Measurements from ENCODE around the gene OTUD5.

Gene OTUD5

DNA sequence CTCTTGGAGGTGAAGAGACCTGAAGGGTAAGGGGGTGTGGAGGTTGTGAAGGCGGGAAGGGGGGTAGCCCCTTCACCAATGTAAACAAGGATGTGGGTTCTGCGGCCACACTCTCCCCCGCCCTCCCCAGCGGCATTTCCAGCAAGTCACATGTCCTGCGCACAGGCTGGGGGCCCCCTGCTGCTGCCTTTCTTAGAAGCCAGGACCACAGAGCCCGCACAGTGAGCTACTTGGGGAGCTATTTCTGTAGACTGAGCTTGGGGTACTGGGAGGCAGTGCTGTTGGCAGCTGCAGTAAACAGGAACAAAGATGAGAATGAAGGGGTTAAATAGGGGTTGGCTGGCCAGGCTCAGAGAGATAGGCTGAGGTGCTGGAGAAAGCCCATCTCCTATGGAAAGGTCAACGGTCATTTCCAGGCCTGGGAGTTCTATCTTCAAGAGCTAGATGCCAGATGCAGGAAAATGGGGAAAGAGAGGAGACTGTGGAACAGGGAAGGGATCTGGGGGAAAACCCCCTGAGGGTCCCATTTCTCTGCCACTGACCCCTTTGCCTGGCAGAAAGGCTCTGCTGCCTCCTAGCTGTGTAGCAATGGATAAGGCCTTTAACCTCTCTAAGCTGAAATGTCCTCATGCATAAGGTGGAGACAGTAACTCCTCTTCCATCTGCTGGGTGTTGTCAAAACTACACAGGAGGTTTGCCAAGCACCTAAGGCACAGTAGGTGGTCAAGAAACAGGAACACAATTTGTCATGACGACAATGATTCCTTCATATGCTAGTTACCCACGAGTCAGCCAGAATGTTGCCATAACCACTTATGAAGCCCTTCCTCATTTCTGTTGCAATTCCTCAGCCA, 20.1 kb downstream of the OTUD5 start:
- peak; percentile 94 for DNase-seq (ENCODE audit: low spot score)

DNA sequence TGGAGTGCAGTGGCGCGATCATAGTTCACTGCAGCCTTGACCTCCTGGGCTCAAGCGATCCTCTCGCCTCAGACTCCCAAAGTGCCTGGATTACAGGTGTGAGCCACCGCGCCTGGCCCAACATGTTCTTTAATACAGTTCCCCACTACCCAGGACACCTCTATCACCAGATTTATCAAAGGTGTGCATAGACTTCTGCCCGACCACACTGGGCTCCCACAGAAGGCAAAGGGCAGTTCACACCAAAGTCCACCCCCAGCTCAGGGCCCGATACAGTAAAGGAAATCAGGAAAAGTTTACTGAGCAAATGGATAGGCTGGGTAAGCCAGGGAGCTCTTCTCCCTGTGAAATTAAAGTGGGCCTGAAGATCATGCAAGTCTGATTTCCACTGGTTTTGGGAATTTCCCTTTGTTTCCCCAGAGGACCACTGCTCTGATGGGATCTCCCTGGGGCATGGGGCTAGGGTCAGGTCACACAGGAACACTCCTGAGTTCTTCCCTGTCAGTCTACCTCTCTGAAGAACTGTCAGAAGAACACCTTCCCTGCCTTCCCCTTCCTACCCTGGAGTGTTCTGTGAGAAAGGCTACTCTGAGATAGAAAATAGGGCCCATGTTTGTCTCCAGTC, 20.9 kb downstream of the OTUD5 start:
- no peak for DNase-seq (ENCODE audit: low spot score)

DNA sequence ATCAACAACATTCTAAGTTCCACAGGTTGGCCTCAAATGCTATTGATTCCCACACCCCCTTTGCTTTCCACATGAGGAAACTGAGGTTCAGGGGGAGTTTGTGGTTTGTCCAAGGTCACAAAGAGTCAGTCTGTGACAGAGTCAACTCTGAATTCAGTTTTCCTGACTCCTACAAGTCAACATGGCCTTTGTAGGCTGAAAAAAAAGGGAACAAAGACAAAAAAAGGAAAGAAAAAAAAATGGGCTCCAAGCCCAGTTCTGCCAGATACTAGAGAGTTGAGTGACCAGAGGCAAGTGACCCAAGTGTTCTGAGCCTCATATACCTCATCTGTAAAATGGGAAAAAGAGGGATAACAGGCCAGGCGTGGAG, 22.1 kb downstream of the OTUD5 start:
- DNase-seq (ENCODE audit: low spot score): no peak

DNA sequence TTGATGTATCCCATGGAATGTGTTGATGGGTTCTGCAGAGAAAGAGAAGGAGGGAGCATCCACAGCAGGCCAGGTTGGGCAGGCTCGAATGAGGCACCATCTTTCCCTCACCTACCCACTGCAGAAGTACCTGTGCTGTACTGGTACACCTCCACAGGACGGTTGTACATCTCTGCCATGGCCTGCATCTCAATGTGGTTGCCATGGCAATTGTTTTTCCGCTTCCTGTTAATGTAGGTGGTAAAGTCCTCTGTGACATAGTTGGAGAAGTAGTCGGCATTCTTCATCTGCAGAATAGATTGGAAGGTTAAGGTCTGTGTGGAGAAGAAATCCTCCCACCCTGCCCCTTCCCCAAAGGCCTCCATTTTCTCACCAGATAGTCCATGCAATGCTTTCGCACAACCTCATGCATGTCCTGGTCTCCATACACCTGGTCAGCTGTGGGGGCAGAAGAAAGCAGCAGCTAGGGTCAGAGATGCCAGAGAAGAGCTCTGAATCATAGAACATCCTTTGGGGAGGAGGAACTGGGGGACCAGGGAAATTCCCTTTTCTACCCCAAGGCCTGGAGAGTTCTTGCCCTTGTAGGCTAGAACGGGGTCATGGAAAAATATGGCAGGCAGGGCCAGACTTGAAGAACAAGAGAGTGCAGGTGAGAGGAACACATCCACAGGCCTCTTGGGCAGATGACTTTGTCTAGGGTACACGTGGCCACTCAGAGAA, 22.7 kb downstream of the OTUD5 start:
- no peak for DNase-seq (ENCODE audit: low spot score)

DNA sequence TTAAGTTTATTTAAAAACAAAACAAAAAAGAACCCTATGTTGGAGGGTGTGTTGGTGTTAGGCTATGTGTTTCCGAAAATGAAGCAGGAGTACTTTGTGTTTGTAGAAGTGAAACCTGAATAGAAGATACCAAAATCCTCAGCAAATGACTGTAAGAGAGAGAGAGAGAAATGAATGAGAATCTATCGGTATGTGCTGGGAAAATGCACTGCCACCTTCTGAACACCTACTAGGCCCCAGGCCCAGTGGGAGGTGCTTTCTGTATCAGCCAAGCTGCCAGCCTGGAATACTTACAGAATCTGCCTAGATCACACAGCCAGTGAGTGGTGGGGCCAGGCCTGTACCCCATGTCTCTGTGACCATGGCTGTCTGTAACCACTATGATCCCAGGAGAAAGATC, 23.6 kb downstream of the OTUD5 start:
- no peak for DNase-seq (ENCODE audit: low spot score)

DNA sequence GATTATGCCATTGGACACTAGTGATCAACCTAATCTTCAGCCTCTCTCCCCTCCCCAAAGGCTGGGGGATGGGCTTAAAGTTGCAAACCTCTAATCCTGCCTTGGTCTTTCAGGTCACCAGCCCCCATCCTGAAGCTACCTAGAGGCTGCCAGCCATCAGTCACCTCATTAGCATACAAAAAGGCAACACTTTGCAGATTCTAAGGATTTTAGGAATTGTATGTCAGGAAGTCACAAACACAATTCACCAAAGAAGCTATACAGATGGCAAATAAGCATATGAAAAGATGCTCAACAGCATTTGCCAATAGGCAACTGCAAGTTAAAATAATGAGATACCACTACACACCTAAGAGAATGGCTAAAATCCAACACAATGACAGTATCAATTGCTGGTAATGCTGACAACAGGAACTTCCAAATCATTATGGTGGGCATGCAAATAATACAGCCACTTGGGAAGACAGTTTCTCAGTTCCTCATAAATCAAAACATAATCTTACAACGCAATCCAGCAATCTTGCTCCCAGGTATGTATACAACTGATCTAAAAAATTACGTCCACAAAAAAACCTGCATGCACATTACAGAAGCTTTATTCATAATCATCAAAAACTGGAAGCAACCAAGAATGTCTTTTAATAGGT, 29.5 kb downstream of the OTUD5 start:
- DNase-seq (ENCODE audit: low spot score): no peak

DNA sequence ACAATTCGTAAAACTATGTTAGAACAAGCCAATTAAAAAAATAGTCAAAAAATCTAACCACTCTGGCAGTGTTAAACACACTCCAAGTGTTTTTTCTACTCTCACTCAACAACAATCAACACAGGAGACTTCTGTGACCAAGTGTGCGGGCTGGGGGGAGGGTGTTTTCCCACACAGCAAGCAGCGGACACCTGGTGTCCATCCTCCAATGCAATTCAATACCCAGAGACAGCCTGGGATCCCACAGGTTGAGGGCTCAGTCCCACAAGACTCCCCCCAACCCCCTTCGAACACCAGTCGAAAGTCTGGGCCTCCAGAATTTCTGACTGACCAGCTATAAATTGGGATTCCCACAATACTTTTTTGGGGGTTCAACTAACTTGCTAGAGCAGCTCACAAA, 30.3 kb downstream of the OTUD5 start:
- no peak for DNase-seq (ENCODE audit: low spot score)

DNA sequence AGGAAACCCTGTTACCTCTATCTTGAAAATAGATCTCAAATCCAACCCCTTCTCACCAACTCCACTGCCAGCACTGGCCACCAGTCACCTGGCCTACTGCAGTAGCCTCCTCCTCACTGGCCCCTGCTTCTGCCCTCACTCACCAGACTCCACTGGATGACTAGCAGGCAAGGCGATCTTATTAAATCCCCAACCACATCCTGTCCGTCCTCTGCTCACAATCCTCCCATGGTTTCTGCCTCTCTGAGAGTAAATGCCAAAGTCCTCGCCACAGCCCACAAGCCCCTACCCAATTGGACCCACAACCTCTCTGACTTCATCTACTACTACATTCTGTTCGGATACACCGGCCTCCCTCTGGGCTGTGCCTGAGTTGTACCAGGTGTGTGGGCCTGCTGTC, 33.1 kb downstream of the OTUD5 start:
- no peak for DNase-seq (ENCODE audit: low spot score)

DNA sequence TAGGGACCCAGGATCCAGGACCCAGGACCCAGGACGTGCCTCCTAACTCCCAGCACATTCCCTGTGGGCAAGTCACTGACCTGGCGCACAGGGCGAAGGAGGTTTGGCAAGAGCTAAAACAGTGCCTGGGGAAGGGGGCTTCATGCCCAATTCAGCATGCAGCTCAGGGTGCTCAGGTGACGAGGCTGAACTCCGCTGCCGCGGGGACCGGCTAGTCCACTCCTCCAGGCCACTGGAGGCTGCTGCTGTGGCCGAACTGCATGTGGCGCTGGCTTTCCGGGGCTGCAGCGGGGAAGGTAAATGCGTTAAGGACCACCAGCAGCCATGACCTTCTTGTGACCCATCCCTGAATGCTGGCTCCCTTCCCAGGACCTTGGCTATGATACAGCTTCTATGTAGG, 33.6 kb downstream of the OTUD5 start:
- no peak for DNase-seq (ENCODE audit: low spot score)

DNA sequence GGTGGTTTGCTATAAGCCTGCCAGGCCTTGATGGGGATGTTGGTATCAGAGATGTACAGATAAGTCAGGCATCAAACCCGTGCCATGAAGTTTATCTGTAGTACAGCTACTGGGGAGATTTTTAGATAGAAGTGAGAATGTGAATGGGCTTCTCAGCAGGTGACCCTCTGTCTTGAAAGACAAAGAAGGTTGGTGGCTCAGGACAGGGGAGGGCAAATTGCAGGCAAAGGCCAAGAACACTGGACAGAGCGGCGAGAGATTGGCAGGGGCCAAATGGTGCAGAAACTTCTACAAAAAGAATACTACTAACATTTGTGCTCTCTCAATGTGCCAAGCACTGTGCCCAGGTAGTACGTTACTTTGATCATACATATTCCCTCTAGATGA, 36.7 kb downstream of the OTUD5 start:
- DNase-seq (ENCODE audit: low spot score): no peak

DNA sequence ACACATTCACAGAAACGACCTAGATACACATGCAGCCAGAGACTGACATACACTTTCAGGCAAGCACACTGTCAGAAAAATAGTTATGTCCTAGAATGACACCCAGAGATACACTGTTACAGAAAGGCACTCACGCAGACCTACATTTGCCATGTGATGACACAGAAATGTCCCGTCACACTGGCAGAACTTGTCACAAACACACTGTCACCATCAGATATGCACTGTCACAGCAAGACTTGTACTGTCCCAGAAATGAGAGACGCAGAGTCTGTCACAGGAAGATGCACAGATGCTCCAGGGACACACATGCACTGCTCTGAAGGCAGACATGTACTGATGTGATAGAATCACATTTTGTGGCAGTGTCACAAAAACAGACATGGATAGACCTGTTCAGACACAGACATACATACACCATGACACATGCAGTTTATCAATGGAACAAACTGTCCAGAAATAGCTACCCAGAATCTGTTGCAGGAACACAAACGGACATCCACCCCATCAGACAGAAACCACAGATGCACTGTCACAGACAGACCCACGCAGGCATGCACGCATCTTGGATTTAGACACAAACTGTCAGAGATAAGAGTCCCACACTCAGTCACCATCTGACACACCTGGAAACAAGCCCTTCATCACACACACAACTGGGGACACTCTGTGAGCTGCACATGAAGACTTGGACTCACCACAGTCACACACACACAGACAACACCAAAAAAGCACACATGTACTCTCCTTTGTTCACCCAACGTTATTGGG, 37.3 kb downstream of the OTUD5 start:
- DNase-seq (ENCODE audit: low spot score): peak; percentile 52

DNA sequence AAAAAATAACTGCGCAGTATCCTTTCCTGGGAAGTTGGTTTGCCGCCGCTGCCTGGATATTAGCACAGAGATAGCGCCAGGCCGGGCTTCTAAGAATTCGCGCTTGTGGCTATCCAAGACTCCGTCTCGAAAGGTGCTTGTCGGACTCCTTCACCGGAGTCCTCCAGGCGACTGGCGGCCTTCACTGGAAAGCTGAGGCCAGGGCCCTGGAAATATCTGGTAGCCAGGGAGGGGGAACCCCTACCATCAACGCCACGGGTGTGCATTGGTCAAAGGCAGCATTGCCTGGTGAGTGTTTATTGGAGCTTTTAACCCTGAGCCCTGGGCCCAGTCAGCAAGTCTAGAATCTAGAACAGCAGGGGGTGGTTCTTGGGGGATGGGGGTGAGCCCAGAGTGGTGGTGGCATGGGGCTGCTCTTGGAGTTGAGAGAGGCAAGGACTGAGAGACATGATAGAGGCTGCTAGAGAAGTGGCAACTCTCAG, 38.0 kb downstream of the OTUD5 start:
- peak; percentile 24 for DNase-seq (ENCODE audit: low spot score)

DNA sequence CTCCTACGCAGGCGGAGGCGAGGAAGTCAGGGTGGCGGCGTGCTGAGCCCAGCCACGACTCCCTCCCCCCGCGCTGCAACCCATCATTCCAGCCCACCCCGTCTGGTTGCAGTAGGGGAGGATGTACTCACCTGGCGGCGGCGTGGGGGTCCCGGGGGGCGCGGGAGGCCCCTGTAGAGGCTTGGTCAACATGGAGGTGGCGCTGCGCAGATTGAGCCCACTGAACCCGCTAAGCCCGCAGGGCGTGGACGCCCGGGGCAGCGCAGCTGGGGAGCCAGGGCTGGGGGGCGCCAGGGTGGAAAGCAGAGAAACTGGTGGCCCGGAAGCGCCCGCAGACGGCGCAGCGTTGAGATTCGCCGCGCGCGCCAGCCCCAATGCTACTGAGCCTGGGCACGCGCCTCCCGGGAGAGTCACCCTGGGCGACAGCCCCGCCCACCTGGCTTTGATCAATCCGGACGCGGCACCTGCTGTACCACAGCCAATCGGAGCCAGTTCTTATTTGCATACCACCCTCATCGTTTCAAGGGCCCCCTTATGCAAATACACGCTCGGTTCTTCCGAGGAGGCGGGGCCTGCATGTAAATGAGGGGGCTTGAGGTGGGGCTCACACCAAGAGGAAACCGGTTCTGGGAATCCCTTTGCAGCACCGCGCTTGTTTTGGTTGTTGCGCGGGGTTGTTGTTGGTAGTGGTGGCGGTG, 38.6 kb downstream of the OTUD5 start, which contains the start of gene PIM2:
Gene PIM2 (minus strand): TSS at position 382 of the 698 bp plus-strand sequence. CDS start 190 bp downstream, at position 192.
- DNase-seq (ENCODE audit: low spot score): peak; percentile 93

DNA sequence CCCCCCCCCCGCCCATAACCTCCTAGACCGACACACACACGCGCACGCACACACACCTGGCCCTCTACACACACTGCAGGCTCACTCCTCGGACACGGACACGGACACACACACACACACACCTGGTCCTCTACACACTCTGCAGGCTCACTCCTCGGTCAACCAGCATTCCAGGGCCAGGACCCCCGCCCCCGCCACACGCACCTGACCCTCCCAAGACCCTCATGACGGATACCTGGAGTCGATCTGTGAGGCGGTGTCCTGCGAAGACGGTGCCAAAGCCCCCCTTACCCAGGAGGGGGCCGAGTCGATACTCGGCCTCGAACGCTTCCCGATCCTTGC, 39.1 kb downstream of the OTUD5 start:
- DNase-seq (ENCODE audit: low spot score): no peak

DNA sequence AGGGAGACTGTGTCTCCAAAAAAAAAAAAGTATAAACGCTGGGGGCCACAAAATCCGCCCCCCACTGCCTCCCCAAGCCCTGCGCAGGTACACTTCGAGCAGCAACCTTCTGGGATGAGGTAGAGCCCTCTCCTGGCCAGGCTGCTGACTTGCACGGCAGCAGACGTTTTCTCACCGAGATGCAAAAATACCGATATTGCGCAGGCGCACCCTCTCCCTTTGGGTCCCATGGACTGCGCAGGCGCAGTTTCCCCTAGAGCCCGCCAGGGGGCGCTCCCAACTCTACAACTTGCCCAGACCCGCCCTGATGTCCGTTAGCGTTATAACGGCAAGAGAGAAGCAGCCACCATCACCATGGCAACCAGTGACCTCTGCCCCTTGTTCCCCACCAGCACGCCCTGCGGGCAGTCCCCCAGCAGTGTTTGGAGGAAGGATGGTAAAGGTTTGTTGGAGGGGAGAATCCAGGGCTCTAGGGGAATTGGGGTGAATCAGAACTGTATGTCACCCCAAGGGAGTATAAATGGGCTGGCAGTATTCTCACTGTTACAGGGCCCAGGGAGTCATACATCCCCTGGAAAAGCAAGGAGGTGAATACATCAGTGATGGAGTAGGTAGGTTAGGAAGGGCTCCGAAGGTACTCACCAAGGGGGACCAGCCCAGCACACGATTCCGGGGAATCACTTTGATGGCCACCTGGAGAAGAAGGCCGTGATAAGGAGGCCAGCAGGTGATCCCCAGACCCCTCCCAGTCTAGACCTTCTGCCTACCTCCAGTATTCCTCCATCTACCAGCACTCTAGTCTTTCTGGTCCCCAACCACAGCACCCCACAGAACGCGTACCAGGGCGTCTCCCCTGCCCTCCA, 40.0 kb downstream of the OTUD5 start:
- DNase-seq (ENCODE audit: low spot score): peak; percentile 91

DNA sequence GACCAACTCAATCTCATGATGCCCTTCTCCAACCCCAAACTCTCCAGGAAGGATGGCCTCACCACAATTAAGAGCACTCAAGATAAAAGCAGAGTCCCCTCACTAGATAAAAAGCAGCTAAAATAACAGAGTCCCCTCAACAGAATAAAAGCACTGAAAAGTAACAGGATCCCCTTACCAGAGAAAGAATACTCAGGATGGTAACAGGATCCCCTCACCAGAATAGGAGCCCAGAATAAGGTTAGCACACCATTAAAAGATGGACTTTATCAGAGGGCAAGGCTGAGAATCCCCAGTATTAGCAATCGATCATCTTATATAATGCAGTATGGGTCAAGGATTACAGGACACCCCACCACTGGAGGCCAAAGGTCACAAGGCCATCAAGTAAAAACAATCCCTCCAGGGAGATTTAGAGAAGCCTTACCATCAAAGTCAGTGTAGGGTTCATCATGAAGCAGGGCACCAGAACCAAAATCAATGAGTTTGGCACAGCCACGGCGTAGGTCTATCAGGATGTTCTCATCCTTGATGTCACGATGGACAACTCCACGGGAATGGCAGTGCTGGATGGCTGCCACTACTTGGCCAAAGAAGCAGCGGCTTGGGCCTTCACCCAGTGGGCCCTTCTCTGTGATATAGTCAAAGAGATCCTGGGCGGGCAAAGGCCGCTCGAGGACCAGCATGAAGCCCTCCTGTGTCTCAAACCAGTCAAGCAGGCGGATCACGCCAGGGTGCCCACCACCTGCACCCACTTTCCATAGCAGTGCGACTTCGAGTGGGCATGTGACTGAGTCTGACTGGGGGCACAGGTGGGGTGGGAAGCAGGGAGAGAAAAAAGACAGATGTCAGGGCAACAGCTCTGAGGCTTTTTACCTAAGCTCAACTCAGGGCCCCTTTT, 42.6 kb downstream of the OTUD5 start:
- no peak for DNase-seq (ENCODE audit: low spot score)

DNA sequence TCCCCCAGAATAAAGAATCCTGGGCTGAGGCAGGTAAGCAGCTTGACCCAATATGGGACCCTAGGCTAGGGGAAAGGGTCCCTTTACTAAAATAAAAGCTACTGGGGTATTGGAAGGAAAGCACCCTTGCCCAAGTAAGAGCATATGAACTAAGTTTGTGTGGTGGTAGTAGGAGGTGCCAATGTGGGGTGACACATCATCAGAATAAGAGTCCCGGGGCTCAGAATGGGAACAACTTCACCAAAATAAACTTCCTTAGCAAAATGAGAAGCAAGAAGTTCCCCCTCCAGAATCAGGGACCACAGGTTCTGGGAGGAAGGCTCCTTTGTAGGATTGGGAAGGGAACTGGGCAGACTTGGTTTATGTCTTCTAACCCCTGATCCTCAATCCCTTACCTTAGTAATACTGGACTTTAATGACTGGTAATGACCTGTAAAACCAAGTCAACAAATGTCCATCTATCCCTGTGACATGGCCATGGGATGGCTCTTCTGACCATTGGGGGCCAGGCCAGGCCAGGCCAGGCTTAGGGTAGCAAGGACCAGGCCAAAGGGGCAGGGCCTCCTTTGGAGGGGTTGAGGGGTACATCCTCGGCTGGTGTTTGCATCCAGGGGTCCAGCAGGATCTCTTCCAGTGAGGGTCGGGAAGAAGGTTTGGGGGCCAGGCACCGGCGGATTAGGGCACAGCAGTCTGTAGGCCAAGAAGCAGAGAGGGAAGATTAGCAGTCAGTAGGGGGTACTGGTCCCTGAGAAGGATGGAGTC, 43.6 kb downstream of the OTUD5 start:
- DNase-seq (ENCODE audit: low spot score): no peak
